ENCODE results near the gene MIF.

- TF ChIP-seq CTCF (IDR thresholded peaks at IDR 0.05) (no peak), EP300 (IDR thresholded peaks at IDR 0.05) (no peak), POLR2A (IDR thresholded peaks at IDR 0.05) (no peak), POLR2AphosphoS5 (IDR thresholded peaks at IDR 0.05) (no peak)
These were observed 16.0 kb upstream of the MIF start for GRCh38 chr22:23878219-23878618.

Data from stomach (tissue), 4 donors.